HG02981 (cell line): ENCODE data around the gene CCDC87.
"Not testable (repeated sequence)": the region's sequence is repeated elsewhere in the genome, so short reads cannot be mapped to it uniquely, and the experiment has no call there.

Experiments
- ATAC-seq: cut with Tn5 transposase; IDR thresholded peaks from one replicate; pipeline ENCODE4 v1.9.1; 2021; ENCODE audit warnings: mild to moderate bottlenecking, moderate library complexity; ENCODE audit not compliant: unreplicated experiment

CCDC87 gene

DNA sequence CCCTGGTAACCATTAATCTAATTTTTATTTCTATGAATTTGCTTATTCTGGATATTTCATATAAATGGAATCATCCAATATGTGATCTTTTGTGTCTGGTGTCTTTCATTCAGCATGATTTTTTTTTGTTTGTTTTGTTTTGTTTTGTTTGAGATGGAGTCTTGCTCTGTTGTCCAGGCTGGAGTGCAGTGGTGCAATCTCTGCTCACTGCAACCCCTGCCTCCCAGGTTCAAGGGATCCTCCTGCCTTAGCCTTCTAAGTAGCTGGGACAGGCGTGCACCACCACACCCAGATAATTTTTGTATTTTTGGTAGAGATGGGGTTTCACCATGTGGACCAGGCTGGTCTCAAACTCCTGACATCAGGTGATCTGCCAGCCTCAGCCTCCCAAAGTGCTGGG lies 7.4 kb downstream of the CCDC87 start:
- not testable (repeated sequence) for ATAC-seq

DNA sequence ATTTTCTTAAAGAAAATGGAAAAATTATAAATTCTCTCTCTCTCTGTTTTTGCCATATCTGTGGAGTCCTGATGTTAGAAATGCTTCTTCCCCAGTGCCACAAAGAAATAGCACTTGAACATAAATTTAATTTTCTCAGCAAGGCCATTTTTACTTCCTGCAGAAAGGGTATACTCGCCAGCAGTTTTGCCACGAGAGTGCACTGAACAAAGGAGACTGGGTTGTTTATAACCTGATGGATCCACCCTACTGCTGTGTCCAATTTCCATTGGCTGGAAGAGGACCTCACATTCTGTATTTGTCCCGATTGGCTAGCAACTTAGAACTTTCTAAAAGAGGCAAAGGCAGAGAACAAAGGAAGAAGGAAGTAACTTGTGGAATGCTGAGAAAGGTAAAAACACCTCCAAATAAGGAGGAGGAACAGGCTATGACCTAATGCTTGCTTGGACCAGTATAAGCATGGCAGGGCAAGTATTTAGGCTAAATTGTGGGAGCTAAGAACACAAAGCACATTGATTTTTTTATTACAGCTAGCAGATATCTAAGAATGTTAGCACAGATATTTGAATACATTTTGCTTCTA lies 10.2 kb downstream of the CCDC87 start:
- ATAC-seq, result not testable (repeated sequence)

- ATAC-seq, result no peak
Observed at GRCh38 chr11:66581261-66581660, 11.6 kb downstream of the CCDC87 start.

DNA sequence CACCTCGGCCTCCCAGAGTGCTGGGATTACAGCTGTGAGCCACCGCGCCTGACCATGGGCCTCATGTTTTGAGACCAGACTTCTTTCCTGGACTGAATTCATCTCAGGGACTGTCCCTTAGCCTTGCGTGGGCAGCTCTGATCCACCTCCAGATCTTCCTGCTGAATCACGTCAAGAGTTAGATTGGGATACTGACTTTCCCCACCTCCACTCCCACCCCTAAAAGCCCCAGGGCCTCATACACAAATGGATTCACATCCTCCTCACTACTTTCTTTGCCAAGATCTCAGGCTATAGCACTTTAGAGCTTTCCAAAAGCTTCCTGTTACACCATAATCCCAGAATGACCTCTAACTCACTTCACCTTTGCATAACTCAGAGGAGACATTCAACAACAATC lies 12.1 kb downstream of the CCDC87 start:
- no peak for ATAC-seq

- ATAC-seq, result no peak
Observed at GRCh38 chr11:66579017-66579606, 13.8 kb downstream of the CCDC87 start.

DNA sequence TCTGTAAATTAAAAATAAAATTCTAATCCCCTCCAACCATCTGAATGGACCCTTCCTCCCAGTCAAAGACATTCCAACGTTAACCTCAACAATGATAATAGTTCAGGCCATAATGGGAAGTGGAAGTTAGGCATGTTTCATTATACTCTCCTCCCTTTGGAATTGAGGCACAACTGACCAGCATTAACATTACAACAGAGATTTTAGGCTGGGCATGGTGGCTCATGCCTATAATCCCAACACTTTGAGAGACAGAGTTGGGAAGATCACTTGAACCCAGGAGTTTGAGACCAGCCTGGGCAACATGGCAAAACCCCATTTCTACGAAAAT lies 22.0 kb downstream of the CCDC87 start:
- ATAC-seq, result no peak

- ATAC-seq, result no peak
Observed at GRCh38 chr11:66570079-66570849, 22.6 kb downstream of the CCDC87 start.

GRCh38 chr11:66569076-66569475 lies 23.8 kb downstream of the CCDC87 start:
- no peak for ATAC-seq

DNA sequence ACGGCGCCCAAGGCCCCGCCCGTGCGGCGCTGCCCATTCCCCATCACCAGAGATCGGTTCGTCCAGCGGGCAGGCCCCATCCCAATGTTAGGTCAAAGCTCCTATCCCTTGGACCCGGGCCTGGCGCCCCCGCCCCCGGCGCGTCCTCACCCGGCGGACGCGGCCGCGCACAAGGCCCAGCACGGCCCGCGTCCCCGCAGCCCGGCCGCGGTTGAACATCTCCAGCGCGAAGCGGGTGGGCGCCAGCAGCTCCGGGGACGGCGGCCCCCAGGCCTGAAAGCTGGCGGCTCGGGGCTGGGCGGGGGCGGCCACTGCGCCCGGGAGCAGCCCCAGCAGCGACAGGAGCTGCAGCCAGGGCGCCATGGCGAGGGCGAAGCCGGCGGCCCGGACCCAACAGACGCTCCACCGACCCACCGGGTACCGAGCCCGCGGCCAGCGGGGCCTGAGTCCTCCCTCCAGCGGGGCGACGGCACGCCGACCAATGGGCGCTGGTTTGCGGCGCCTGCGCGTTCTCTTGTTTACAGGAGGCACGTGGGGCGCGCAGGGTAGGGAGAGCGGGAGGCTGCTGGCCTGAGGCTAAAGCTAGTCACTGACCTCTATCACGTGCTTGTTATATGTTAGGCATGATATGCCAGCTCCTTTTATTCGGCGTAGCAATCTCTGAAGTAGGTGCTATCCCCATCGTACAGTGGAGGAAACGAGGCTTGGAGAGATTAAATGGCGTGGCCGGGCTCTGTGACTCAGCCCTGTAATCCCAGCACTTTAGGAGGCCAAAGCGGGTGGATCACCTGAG lies 24.5 kb downstream of the CCDC87 start, which contains the start of gene CTSF:
TSS of gene CTSF (minus strand) at position 483 of the 793 bp plus-strand sequence. CDS start at position 363, 120 bp downstream.
- ATAC-seq, result no peak

DNA sequence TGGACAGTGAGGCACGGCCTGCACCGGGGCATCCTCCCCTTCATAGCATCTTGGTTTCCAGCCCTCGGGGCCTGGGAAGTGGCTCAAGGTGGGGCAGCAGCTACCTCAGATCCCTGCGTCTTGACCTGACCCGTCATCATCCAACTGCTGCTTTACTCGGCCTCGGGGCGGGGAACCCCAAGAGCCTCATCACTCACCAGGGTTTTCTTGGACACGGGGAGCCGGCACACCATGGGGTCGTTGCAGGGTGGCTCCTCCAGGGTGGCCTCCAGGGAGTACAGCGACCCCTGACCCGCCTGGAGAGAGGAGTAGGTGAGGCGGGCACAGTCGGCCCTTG lies 25.1 kb downstream of the CCDC87 start:
- no peak for ATAC-seq

GRCh38 chr11:66566221-66566620 lies 26.6 kb downstream of the CCDC87 start:
- ATAC-seq, result no peak

GRCh38 chr11:66564984-66565383 lies 27.9 kb downstream of the CCDC87 start:
- ATAC-seq, result no peak

- no peak for ATAC-seq
Observed at GRCh38 chr11:66564538-66564937, 28.3 kb downstream of the CCDC87 start.

GRCh38 chr11:66563832-66564231 lies 29.0 kb downstream of the CCDC87 start:
- ATAC-seq, result no peak

GRCh38 chr11:66562907-66563583 lies 29.8 kb downstream of the CCDC87 start:
- ATAC-seq, result no peak

- ATAC-seq, result no peak
Observed at GRCh38 chr11:66562275-66562674, 30.6 kb downstream of the CCDC87 start.

- ATAC-seq, result no peak
Observed at GRCh38 chr11:66561975-66562248, 31.0 kb downstream of the CCDC87 start.

DNA sequence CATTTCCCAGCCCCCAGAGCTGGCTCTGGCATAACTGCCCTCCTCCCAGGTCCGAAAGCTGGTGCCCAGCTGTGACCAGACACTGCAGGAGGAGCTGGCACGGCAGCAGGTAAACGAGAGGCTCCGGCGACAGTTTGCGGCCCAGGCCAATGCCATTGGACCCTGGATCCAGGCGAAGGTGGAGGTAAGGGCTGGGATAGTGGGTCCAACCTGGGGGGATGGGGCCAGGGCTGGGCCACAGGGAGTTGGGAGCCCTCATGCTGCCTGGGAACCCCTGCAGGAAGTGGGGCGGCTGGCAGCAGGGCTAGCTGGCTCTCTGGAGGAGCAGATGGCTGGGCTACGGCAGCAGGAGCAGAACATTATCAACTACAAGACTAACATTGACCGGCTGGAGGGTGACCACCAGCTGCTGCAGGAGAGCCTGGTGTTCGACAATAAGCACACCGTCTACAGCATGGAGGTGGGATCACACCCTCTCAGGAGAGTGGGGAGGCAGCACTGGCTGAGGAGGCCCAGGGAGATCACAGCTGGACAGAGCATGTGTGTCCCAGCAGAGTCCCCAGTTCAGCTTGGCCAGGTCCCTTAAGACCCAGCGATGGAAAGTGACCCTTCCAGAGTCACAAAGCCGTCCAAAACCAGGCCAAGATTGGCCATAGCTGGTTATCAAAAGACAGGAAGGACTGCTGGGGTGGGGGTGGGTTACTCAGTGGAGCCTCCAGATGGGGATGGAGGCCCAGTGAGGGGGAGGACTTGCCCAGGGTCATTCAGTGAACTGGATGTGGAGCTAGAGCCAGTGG lies 31.5 kb downstream of the CCDC87 start:
- ATAC-seq, result no peak

DNA sequence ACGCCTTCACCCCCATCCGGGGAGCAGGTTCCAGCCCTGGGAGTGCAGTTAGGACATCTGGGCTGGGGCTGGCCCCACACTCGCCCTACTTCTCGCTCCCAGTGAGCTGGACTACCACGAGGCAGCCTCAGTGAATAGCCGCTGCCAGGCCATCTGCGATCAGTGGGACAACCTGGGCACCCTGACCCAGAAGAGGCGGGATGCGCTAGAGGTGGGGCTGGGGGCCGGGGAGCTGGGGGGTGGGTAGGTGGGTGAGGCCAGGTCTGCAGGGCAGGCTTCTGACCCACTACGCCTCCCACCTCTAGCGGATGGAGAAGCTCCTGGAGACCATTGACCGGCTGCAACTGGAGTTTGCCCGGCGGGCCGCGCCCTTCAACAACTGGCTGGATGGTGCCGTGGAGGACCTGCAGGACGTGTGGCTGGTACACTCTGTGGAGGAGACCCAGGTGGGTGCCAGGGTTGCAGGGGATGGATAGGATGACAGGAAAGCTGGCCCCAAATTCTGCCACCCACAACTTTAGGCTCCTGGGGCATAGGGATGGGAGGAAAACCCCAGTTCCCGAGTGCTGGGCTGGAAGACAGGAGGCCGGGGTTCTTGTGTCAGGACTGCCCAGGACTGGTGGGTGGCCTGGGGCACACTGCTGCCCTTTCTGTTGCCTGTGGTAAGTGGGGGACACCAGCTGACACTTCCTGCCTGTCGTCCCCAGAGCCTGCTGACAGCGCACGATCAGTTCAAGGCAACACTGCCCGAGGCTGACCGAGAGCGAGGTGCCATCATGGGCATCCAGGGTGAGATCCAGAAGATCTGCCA lies 32.8 kb downstream of the CCDC87 start:
- ATAC-seq, result no peak
